HG03575 (cell line): ENCODE measurements around the gene NREP.

Source experiments
- ATAC-seq: cut with Tn5 transposase; IDR thresholded peaks from one replicate; pipeline ENCODE4 v1.9.1; 2021; ENCODE audit not compliant: unreplicated experiment, insufficient number of reproducible peaks, low FRiP score; ENCODE audit errors: extremely low read depth

Gene NREP

DNA sequence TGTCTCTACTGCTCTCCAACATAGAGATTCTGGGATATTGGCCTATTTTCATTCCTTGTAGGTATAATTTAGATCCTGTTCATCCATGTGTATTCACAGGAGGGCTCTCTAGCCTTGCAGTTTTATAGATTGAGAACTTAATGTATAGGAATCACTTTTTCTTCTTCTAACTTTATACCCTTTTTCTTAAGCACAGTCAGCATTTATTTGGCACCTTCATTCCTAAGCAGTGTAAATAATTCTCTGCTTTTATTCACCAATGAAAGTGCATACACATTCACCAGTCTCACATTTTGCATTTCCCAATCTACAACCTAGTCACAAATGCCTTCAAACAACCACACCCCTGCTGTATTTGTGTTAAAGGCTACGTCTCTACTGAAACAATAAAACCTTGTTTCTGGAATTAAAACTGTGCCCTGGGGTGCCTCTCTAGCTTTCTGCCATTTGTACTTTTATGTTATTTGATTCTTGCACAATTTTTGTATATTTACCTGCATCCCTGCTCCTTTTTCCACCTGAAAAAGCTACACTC, 49.3 kb downstream of the NREP start:
- ATAC-seq: no peak

DNA sequence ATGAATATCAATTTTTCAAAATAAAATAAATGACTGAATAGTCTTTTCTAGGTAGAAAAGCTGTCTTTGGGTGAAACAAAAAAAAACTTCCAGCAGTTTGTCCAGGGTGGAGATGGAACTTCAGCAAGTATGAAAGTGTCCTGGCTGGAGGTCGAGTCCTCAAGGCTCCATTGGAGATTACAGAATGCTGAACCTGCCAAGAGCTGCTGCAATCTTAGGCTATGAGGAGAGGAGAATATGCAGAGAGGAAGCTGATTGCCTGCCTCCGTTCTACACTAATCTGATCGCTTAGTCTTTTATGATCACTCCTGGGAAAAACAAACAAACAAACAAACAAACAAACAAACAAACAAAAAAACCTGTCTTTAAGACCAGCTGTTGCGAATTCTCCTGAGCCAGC, 50.6 kb downstream of the NREP start:
- ATAC-seq: no peak

DNA sequence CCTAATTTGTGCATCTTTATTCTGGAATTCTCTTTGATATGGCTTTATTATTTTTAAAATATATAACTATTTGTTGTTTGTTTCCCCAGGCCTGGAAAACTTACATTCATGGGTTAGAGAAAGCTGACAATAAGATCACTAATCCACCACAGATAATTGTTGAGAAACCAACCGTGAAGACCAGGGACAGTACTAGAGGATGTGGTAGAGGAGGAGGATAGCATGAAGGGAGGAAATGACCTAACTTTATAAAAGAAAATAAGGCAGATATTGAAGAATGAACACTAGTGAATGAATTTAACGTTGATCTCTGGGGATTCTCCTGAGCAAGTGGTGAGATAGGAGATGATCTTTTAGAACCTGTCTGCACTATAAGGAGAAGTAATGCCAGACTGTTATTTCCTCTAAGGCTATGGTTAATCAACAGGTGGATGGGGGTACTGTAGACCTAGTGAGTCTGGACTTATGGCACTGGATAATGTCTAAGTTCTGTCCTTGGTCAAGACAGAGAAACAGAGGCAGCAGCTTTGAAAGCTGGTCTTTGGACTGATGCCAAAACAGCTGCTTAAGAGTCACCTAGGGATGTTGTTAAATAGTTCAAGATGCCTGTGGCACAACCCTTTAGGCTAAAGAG, 52.4 kb downstream of the NREP start:
- ATAC-seq: no peak

DNA sequence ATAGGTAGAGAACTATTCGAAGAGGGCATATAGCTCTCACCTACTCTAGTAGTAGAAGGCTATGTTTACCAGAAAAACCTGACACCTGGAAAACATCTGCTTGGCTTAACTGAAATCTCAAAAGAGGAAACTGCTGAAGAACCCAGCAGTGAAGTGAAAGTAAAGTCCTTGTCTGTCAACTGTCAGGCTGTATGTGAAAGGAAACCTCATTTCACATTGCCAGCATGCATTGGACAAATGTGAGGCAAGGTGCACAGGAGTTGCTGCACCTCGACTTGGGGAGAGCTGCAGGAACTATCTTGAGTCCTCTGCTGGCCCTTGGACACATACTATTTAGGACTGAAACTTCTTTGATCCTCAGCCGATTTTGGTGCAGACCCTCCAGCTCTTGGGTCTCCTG, 53.3 kb downstream of the NREP start:
- peak; percentile 96 for ATAC-seq

DNA sequence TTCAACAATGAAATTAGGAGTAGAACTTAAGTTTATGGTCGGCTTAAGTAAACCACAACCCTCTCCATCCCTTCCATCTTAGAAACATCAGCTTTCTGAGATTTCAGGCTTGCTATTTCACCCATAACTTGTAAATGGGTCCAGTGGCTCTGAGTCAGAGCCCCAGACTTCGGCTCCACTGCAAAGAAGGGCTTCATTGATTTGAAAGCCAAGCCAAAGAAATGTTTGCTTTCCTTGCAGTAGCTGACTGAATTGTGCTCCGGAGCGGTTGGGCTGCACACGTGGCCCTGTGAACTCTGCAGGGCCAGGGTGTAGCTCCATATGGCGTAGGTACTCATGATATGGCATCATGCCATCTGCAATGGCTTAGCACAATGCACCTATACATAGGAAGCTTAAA, 57.0 kb downstream of the NREP start:
- ATAC-seq: no peak

DNA sequence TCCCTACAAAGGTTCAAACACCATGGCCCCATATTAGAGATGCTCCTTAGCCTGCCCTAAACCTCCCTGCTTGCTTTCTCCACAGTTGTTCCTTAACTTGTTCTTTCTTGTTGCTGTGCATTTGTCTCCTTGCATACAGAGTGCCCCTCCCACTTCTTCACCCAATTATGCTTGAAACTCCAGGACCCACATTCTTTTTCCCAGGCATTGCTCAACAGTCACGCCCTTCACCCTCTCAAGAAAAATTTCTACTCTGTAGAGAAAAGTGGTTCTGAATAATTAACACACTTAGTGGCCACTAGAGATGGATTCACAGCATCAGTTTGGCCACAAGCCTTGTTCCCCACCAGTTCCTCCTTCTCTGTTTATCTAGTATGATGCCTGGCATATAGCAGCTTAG, 57.7 kb downstream of the NREP start:
- ATAC-seq: no peak

DNA sequence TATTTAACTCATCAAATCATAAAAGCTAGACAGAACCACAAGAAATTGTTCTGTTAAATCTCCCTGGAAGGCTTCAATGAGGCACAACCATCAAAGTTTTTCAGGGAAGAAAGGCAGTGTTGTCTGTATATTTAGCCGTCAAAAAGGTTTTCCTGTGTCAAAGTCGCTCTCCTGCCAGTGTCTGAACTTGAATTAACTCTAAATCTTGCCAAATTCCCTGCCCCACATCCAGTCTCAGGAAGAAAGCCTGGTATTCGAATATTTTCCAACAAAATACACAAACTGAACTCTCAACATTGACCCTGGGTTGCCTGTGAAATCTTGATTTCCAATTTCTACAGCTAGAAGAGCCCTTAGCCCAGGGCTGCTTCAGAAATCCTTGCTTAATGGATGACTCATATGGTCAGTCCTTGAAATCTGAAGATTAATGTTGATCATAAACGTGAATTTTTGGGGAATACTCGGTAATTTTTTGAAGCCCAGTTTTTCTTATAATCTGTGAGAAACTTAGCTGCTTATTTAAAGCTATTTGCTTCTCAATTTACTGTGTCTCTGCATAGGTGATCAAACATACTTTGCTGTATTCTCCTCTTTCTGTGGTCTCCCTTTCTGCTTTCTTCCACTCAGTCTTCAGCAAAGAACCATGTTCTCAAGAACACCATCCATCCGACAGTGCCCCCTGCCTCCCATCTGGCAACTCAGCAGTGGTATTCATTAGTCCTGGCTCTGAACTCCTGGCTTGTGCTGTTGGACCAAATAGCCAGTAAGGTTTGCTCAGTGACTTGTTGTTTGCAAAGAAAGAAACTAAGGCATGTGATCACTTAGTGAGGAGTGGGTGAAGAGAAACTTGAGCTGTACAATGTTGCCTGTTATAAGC, 58.9 kb downstream of the NREP start:
- ATAC-seq: no peak

DNA sequence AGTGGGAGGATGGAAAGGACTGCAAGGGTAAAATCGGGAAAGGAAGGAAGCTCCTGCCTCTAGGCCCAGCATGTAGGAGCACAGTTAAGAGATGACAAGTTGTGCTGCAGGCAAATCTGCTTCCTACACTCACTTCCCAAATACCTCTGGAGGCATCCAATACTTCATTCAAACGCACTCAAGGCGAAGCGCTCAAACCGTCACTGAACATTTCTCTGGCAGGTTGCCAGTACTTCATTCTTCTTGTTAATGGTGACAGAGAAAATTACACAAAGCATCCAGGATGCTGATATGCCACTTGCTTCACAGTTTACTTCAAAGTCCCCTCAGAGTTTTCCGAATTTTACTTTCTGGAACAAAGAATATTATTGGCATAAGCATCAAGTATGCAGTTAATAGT, 59.8 kb downstream of the NREP start:
- no peak for ATAC-seq

DNA sequence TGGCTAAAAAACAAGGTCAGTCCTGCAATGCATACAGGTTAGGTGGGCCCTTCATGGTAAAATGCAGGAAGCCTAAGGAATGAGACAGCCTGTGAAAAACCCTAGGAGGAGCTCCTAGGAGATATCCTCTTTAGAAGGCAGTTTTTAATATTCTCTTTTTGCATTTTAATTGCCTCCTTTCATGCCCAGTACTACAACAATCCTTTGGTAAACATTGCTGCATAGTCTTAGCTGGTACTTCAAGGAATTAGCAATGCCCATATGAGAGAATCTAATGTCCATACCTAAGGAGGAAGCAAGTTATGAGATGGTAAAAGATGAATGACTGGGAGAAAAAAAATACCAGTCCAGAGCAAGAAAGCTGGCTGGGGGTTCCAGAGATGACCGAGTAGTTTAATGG, 61.0 kb downstream of the NREP start:
- no peak for ATAC-seq

DNA sequence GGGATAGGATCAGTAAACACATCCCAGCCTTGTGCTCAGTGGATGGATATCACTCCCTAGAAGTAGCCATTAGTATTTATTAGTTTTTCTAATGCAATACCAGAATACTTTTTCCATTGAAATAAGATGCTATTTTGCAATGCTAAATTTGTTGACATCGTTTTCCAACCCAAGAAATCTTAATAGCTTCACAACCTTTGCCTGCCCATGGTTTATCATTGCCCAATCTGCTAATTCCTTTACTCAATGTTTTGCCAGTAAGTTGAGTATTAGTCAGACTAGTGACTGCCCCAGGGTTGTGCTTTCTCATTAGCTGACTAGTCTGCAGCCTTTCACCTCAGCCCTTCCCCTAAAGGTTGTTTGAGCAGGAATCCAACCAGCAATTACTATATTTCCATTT, 62.9 kb downstream of the NREP start:
- no peak for ATAC-seq

DNA sequence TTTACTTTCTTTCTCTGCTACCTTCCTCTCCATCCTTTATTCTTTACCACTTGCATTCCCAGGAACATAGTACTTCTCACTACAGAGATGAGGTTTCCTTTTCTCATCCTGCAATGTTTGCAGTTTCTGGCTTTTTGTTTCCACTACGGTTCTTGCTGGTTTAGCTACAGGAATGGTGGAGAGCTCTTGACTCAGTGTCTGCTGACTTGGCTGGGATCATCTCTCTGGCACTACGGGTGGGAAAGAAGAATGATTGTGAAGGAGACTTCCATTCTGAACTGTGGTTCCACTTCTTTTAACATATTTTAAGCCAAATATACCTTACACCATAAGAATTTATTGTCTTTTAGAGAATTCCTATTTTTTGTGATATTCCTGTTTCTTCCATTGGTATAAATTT, 65.1 kb downstream of the NREP start:
- no peak for ATAC-seq

DNA sequence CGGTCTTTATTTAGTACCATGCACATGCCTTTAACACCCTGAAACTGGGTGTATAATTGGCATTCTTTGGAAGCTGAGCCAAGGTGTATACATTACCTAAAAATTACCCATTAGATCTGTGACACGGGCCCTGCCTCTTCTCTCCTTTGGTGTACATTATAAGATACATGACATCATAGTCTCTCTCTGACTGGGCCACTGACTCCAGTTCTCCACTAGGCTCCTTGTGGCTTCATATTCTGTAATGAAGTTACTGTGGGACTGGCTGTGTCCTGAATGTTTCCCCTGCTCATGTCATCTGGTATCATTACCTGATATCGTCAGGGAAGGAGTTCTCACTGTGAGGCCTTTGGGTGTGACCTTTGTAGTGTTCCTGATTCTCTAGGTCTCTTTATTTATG, 65.5 kb downstream of the NREP start:
- ATAC-seq: no peak

DNA sequence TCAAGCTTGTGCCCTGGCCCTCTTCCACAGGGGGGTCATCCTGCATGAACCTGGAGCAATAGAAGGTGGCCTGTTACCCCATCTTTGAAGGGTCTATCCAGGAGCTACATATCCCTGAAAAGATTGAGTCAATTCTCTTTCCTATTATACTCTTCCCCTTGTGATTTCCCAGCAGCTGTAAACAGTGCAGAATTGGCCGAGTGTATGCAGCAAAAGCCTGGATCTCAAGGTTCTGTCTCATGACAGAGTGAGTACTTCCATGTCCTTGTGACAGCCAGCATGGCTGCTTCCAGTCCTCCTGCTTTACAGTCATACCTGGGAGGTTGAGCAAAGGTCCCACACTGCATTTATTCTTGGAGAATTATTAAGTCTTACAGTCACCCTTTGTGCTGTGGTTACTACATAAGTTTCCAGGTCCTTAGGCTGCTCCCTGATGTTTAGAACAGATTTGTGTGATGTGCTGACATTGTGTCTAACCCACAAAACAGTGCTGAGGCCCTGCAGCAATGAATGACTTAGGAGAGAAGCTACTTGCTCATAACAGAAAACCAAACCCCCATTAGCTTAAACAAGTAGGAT, 67.5 kb downstream of the NREP start:
- no peak for ATAC-seq

DNA sequence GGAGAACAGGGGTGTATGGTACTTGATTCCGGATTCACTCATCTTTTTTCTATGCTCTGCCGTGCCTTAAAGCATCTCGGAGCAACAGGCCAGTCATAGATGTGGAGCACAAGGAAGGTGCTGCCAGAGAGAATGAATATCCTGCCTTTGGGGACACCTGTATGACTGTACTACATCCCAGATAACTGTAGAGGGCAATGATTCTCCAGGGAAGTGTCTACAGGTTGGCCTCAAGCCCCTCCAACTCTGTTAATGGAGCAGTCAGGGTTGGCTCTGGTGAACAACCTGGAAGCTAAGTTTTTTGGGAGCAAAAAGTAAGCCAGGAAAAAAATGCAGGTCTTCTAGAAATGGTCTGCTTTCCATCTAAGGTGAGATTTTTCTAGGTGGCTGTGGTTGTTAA, 71.0 kb downstream of the NREP start:
- no peak for ATAC-seq

DNA sequence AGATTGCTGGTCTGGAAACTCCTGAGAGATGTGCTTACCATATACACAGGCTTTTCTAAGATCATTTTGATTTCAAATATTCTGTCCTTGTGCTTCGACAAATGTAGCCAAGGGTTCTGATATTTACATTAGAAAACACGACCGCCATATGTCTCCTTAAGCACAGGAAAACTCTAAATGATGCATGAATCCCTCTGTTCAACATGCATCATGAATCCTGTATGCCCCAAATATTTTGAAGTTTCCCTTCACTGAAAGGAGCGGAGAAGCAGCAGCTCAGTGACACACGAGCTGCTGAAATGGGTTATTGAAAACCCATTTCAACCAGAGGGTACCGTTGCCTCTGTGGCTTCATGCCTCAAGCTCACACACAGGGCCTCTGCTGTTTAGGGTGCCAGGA, 74.4 kb downstream of the NREP start:
- ATAC-seq: no peak

DNA sequence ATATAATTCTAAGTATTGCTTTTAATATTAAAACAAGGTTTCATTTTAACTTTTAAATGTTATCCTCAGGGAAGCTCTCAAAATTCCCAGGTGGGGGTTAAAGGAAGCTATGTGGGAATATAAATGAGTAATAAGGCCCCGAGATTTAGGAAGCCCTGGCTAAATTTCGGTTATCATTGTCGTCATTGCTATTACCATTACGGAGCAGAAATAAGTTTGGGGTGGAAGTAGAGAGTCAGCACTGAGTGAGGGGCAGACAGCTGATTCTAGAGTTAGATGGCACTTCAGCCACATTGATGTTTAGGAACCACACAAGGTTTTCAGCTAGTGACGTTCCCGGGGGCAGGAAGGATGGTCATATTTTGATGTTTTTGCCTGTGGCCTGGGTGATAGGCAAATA, 74.9 kb downstream of the NREP start:
- ATAC-seq: no peak

DNA sequence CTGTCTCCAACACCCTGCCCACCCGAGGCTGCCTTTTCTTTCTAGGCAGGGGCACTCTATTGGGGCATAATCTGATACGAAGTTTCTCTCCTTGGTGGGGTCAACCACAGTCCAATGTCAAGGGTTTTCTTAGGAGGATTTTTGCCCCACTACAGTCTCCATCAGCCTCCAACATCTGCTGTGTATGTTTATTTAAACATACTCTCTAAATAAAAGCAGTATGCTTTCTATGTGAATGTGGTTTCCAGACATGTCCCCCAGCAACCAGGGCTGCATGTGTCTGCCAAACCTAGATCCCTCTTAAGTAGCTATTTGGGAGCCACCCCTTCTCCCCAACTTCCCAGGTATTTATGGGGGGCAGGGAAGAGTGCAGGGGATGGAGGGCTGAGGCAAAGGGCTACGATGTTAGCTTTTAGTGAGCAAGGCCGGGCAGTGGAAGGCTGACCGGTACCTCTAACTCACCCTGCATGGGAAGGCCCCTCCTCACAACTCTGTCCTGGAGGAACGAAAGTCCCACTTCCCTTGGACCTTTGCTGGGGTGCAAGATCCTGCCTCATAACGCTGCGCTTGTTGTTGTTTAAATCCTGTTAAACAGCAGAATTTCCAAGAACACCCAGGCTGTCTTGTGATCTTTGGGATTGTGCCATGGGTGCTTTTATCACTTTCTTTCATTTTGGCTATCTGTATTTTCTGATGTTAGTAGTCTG, 75.4 kb downstream of the NREP start:
- ATAC-seq: no peak

DNA sequence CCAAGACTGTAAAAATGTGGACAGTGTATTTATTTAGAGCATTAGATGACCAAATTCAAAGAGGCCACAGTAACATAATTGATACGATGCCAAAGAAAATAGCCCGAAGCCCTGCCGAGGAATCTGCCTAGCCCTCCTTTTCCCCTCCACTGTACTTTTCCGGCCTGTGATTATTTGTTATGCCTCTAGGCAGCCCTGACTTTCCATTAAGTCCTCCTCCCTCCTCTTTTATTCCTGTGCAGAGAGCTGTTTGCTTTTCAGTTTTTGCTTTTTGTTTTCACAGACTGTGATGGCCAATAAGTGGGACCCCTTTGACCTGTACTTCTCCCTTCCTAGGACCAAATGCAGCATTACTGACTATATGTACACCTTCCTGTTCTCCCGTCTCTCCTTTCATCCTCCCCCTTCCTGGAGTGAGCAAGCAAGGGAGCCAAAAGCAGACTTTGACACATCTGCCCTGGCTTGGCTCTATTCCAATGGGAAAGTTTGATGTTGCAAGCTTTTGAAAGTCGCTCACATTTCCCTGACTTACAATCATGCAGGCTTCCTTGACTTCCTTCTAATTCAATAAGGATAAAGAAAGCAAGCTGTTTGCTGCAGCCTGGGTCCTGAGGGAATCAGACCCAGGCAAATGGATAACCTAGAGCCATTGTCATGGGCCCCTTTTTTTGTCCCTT, 76.1 kb downstream of the NREP start:
- no peak for ATAC-seq

DNA sequence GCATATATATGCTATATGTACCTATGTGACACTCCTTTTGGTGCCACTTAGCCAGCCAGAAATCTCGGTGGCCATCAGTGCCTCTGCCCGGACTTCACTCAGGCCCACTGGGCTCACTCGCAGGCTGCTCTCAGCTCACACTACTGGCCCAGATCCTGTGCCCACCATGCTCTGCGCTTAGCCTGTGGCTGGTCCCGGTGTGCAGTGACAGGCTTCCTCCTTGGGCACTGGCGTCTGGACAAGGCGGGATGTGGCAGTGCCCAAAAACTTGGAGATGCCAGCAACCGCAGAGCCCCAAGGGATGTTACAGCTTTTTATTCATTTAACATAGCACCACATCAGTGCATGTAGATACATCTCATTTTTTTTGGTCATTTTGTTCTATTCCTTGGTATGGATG, 77.4 kb downstream of the NREP start:
- ATAC-seq: no peak
